NOMO-1 treated with DMSO at 0.1 percent for 48 hours (cell line): ENCODE data around the gene TANC2.
A peak's percentile ranks its signal among the peaks of the same experiment; 100 is the strongest.

Experiments used
- DNase-seq: peaks from one replicate; lab custom pipeline; 2025; ENCODE audit not compliant: unreplicated experiment; lab: John Stamatoyannopoulos, UW

The TANC2 gene

DNA sequence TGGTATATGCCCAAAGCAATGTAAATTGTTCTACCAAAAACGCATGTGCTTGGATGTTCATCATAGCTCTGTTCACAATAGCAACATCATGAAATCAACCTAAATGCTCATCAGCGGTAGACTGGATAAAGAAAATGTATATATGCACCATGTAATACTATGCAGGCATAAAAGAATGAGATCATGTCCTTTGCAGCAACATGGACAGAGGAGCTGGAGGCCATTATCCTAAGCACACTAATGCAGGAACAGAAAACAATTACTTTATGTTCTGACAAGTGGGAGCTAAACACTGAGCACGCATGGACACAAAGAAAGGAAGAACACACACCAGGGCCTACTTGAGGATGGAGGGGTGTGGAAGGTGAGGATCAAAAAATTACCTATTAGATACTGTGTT is 33.7 kb downstream of the TANC2 start:
- no peak for DNase-seq

DNA sequence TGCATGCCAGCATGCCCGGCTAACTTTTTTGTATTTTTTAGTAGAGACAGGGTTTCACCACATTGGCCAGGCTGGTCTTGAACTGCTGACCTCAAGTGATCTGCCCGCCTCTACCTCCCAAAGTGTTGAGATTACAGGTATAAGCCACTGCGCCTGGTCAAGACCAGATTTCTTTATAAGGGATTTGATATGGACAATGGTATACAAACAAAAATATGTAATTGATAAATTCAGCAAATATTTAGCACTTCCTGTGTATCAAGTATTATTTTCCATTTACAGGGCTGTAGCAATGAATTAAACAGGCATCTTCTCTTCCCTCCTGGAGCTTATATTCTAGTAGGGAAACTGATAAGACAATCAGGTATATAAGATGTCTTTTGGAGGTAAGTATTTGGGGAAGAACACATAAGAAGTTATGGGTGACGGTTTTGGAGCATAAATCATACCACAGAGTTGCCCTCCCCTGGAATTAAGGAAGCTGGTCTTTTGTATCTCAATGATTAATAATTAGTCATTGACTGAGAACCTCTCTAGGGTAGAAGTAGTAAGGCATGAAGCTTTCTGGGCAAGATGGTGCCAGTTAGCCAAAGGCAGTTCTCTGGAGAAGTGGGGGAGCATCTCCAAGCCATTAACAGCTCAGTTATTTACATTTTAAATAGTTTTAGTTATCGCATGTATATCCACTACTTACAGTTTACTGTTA is 35.8 kb downstream of the TANC2 start:
- peak; percentile 36 for DNase-seq

DNA sequence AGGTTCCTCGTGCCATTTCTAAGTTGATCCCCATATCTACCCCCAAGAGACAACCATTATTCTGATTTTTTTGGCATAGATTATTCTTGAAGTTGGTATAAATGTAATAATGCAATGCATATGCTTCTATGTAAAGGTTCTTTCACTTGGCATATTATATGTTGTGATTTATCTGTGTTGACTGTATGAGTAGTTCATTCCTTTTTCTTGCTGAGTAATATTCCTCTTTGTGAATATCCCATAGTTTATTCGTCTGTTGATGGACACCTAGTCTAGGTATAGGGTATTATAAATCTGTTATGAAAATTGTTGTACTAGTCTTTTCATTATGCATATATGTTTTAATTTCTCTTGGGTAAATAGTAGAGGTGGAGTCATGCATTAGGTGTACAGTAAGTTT is 36.6 kb downstream of the TANC2 start:
- no peak for DNase-seq

- DNase-seq: no peak
Observed at GRCh38 chr17:63015824-63016223, 49.8 kb downstream of the TANC2 start.
